ENCODE results near the gene TATDN3. TPM values are rescaled to one million over a fixed set of nuclear protein-coding genes. Genes with fewer than 3 reads are reported as not detected.
"Not testable (repeated sequence)": the region's sequence is repeated elsewhere in the genome, so short reads cannot be mapped to it uniquely, and the experiment has no call there.

The TATDN3 gene
- total RNA-seq, 1 experiment from 2014 or later = 24.1 TPM

GRCh38 chr1:212774584-212774983 lies 17.1 kb upstream of the TATDN3 start:
- DNase-seq (ENCODE audit: low read depth) = peak; percentile 35

GRCh38 chr1:212775241-212775640 lies 16.5 kb upstream of the TATDN3 start:
- no peak for DNase-seq (ENCODE audit: low read depth)

GRCh38 chr1:212777151-212777550 lies 14.5 kb upstream of the TATDN3 start:
- DNase-seq (ENCODE audit: low read depth) = no peak

- not testable (repeated sequence) for DNase-seq (ENCODE audit: low read depth)
These were observed 12.6 kb upstream of the TATDN3 start for GRCh38 chr1:212779086-212779485.

GRCh38 chr1:212780759-212781158 lies 10.9 kb upstream of the TATDN3 start:
- DNase-seq (ENCODE audit: low read depth) = no peak

GRCh38 chr1:212781225-212781624 lies 10.5 kb upstream of the TATDN3 start:
- no peak for DNase-seq (ENCODE audit: low read depth)

GRCh38 chr1:212782422-212783154 lies 9.1 kb upstream of the TATDN3 start:
- DNase-seq (ENCODE audit: low read depth) = peak; percentile 45

GRCh38 chr1:212783976-212784375 lies 7.7 kb upstream of the TATDN3 start:
- no peak for DNase-seq (ENCODE audit: low read depth)

GRCh38 chr1:212785871-212786270 lies 5.8 kb upstream of the TATDN3 start:
- DNase-seq (ENCODE audit: low read depth) = no peak

GRCh38 chr1:212791261-212791675 lies 426 bp upstream of the TATDN3 start:
- DNase-seq (ENCODE audit: low read depth) = peak; percentile 81

GRCh38 chr1:212792396-212792908 lies 758 bp downstream of the TATDN3 start:
- peak; percentile 6 for DNase-seq (ENCODE audit: low read depth)

GRCh38 chr1:212794561-212795014 lies 2.9 kb downstream of the TATDN3 start:
- no peak for DNase-seq (ENCODE audit: low read depth)

- DNase-seq (ENCODE audit: low read depth) = peak; percentile 79
These were observed 6.0 kb downstream of the TATDN3 start for GRCh38 chr1:212797681-212798080.

GRCh38 chr1:212805767-212806166 lies 14.1 kb downstream of the TATDN3 start:
- DNase-seq (ENCODE audit: low read depth) = no peak

- DNase-seq (ENCODE audit: low read depth) = peak; percentile 5
These were observed 23.0 kb downstream of the TATDN3 start for GRCh38 chr1:212814537-212815334.

GRCh38 chr1:212816567-212817278 lies 25.0 kb downstream of the TATDN3 start:
- DNase-seq (ENCODE audit: low read depth) = no peak

- DNase-seq (ENCODE audit: low read depth) = no peak
These were observed 28.0 kb downstream of the TATDN3 start for GRCh38 chr1:212819726-212820125.

GRCh38 chr1:212820969-212821368 lies 29.3 kb downstream of the TATDN3 start:
- no peak for DNase-seq (ENCODE audit: low read depth)

- DNase-seq (ENCODE audit: low read depth) = no peak
These were observed 31.3 kb downstream of the TATDN3 start for GRCh38 chr1:212822956-212823355.

- no peak for DNase-seq (ENCODE audit: low read depth)
These were observed 32.5 kb downstream of the TATDN3 start for GRCh38 chr1:212824201-212824600.

GRCh38 chr1:212825798-212826452 lies 34.2 kb downstream of the TATDN3 start:
- no peak for DNase-seq (ENCODE audit: low read depth)
